Right atrium auricular region (tissue), 2 donors: ENCODE measurements around the gene TXNRD3. TPM values are rescaled to one million over a fixed set of nuclear protein-coding genes. Genes with fewer than 3 reads are reported as not detected.
"Not testable (repeated sequence)": the region's sequence is repeated elsewhere in the genome, so short reads cannot be mapped to it uniquely, and the experiment has no call there.

Experiments
- DNase-seq: peaks from one replicate; pipeline ENCODE4 v3.0.0-alpha.2; 2019; ENCODE audit warnings: low spot score
- H3K27ac ChIP-seq, 2 donors: fragments of 200-600 bp; sonication (generic); 1 replicate in 1 of 2; 2 replicates in 1 of 2; pipeline ENCODE4 v1.5.1; 2016 to 2019
- H3K27me3 ChIP-seq, 2 donors: fragments of 200-600 bp; sonication (generic); one replicate each; pipeline versions ENCODE4 v1.5.1 to v1.6.0; 2017 to 2019
- H3K36me3 ChIP-seq: fragments of 200-600 bp; sonication (generic); one replicate; pipeline ENCODE4 v1.5.1; 2016
- H3K4me1 ChIP-seq, 2 donors: fragments of 200-600 bp; sonication (generic); one replicate each; pipeline versions ENCODE4 v1.5.1 to v1.6.0; 2017 to 2019
- H3K4me3 ChIP-seq, 2 donors: fragments of 200-600 bp; sonication (generic); 1 replicate in 1 of 2; 2 replicates in 1 of 2; pipeline ENCODE4 v1.5.1; 2017 to 2019; ENCODE audit warnings: mild to moderate bottlenecking in 1 of 2, moderate library complexity in 1 of 2
- H3K9me3 ChIP-seq, 2 donors: fragments of 200-600 bp; sonication (generic); one replicate each; pipeline ENCODE4 v1.5.1; 2019
- CTCF ChIP-seq, 2 donors: fragments of 200-600 bp; sonication (generic); IDR thresholded peaks; one replicate each; pipeline ENCODE4 v1.5.1; 2019; ENCODE audit warnings: antibody characterized with exemption in 2 of 2
- total RNA-seq, 2 donors: library from RNA; depleted of rRNA; stranded (reverse); fragments of >200 nt; gene quantifications; one replicate each; pipeline ENCODE4 v1.1.0, GENCODE V29; 2016

TXNRD3 gene
- total RNA-seq, 2 donors from 2014 or later, result 5.0 to 6.8 TPM

- H3K9me3 ChIP-seq, result no peaks in the 10 kb centered on the region
- peaks cover 6% of the 10 kb centered on the region for H3K36me3 ChIP-seq
- no peak for TF ChIP-seq CTCF (IDR thresholded peaks at IDR 0.05)
- no peaks in the 10 kb centered on the region for H3K27me3 ChIP-seq
- no peak for DNase-seq
- H3K4me3 ChIP-seq, result no peak overlapping the region
- H3K27ac ChIP-seq, result no peak overlapping the region
- H3K4me1 ChIP-seq, result no peaks in the 10 kb centered on the region
Observed at GRCh38 chr3:126630020-126630419, 24.9 kb downstream of the TXNRD3 start.

- H3K4me1 ChIP-seq, H3K27me3 ChIP-seq, DNase-seq, H3K27ac ChIP-seq, H3K36me3 ChIP-seq, H3K9me3 ChIP-seq, H3K4me3 ChIP-seq: not testable (repeated sequence)
Observed at GRCh38 chr3:126625735-126626134, 29.2 kb downstream of the TXNRD3 start.

- no peak overlapping the region for H3K27ac ChIP-seq
- no peaks in the 10 kb centered on the region for H3K9me3 ChIP-seq
- no peak for DNase-seq
- H3K4me1 ChIP-seq, result peaks cover 0 to 7% of the 10 kb centered on the region in 2 donors
- no peak overlapping the region for H3K4me3 ChIP-seq
- H3K27me3 ChIP-seq, result no peaks in the 10 kb centered on the region
- H3K36me3 ChIP-seq, result no peaks in the 10 kb centered on the region
- no peak for TF ChIP-seq CTCF (IDR thresholded peaks at IDR 0.05)
Observed at GRCh38 chr3:126622694-126623093, 32.2 kb downstream of the TXNRD3 start.

GRCh38 chr3:126621627-126622345, 33.1 kb downstream of the TXNRD3 start:
- no peaks in the 10 kb centered on the region for H3K27me3 ChIP-seq
- H3K9me3 ChIP-seq, result no peaks in the 10 kb centered on the region

GRCh38 chr3:126621171-126621570, 33.8 kb downstream of the TXNRD3 start:
- peak overlapping the region in 1 of 2 donors; percentile 33 for H3K27ac ChIP-seq
- no peak for TF ChIP-seq CTCF (IDR thresholded peaks at IDR 0.05)

More at GRCh38 chr3:126621627-126622345, 33.1 kb downstream of the TXNRD3 start:
- H3K4me1 ChIP-seq, result peaks cover 0 to 7% of the 10 kb centered on the region in 2 donors
- H3K36me3 ChIP-seq, result no peaks in the 10 kb centered on the region
- TF ChIP-seq CTCF (IDR thresholded peaks at IDR 0.05), result no peak
- H3K27ac ChIP-seq, result peak overlapping the region in 1 of 2 donors; percentile 33
- no peak overlapping the region for H3K4me3 ChIP-seq
- no peak for DNase-seq

GRCh38 chr3:126620738-126621137, 34.2 kb downstream of the TXNRD3 start:
- H3K36me3 ChIP-seq, result no peaks in the 10 kb centered on the region
- no peak overlapping the region for H3K4me3 ChIP-seq
- no peaks in the 10 kb centered on the region for H3K27me3 ChIP-seq
- TF ChIP-seq CTCF (IDR thresholded peaks at IDR 0.05), result no peak
- H3K27ac ChIP-seq, result peak overlapping the region in 1 of 2 donors; percentile 33
- DNase-seq, result no peak
- H3K4me1 ChIP-seq, result peaks cover 0 to 7% of the 10 kb centered on the region in 2 donors
- H3K9me3 ChIP-seq, result no peaks in the 10 kb centered on the region

More at GRCh38 chr3:126621171-126621570, 33.8 kb downstream of the TXNRD3 start:
- H3K4me1 ChIP-seq, result peaks cover 0 to 7% of the 10 kb centered on the region in 2 donors
- DNase-seq, result no peak
- no peak overlapping the region for H3K4me3 ChIP-seq
- H3K36me3 ChIP-seq, result no peaks in the 10 kb centered on the region
- H3K9me3 ChIP-seq, result no peaks in the 10 kb centered on the region
- H3K27me3 ChIP-seq, result no peaks in the 10 kb centered on the region
